ENCODE data around the gene ENAH.

DNA sequence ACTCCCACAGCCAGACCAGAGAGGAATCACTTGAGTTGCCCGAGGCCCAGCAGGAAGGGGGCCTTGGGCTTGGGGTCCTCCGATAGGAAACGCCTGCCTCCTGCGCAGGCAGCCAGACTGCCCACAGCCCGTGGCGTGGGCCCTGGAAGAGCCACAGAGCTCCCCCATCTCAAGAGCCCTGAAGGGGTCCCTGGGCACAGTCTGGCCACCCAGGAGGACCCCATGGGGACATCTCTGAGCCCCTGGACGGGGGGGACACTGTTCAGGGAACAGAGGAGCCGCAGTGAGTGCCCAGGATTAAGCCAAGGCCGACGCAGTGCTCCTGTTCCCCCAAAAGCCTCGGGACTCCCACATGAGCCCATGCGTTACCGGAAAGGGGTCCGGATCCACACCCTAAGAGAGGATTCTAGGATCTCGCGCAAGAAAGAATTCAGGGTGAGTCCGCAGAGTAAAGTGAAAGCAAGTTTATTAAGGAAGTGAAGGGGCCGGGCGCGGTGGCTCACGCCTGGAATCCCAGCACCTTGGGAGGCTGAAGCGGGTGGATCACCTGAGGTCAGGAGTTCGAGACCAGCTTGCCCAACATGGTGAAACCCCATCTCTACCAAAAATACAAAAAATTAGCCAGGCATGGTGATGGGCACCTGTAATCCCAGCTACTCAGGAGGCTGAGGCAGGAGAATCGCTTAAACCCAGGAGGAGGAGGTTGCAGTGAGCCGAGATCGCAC lies 187.0 kb downstream of the ENAH start:
- TF ChIP-seq, protein P1, sequence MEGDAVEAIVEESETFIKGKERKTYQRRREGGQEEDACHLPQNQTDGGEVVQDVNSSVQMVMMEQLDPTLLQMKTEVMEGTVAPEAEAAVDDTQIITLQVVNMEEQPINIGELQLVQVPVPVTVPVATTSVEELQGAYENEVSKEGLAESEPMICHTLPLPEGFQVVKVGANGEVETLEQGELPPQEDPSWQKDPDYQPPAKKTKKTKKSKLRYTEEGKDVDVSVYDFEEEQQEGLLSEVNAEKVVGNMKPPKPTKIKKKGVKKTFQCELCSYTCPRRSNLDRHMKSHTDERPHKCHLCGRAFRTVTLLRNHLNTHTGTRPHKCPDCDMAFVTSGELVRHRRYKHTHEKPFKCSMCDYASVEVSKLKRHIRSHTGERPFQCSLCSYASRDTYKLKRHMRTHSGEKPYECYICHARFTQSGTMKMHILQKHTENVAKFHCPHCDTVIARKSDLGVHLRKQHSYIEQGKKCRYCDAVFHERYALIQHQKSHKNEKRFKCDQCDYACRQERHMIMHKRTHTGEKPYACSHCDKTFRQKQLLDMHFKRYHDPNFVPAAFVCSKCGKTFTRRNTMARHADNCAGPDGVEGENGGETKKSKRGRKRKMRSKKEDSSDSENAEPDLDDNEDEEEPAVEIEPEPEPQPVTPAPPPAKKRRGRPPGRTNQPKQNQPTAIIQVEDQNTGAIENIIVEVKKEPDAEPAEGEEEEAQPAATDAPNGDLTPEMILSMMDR (IDR thresholded peaks at IDR 0.05; ENCODE audit: insufficient read depth, low read length, poor library complexity, severe bottlenecking): no peak
- TF ChIP-seq EZH2phosphoT487 (conservative IDR thresholded peaks at IDR 0.05; ENCODE audit: low read length): no peak
